BLaER1 (cell line): ENCODE results near the gene ADARB1.
A peak's percentile ranks its signal among the peaks of the same experiment; 100 is the strongest.

Experiments
- H3K27ac ChIP-seq: shearing (Covaris generic); formaldehyde crosslinking; 2 replicates; pipeline ENCODE4 v1.8.1; 2022
- H3K27me3 ChIP-seq: shearing (Covaris generic); formaldehyde crosslinking; 2 replicates; pipeline ENCODE4 v1.8.1; 2022
- H3K36me3 ChIP-seq: shearing (Covaris generic); formaldehyde crosslinking; 2 replicates; pipeline ENCODE4 v1.8.1; 2022
- H3K4me1 ChIP-seq: shearing (Covaris generic); formaldehyde crosslinking; 2 replicates; pipeline ENCODE4 v1.8.1; 2022
- H3K4me2 ChIP-seq: shearing (Covaris generic); formaldehyde crosslinking; 2 replicates; pipeline ENCODE4 v1.8.1; 2022
- H3K4me3 ChIP-seq: shearing (Covaris generic); formaldehyde crosslinking; 2 replicates; pipeline ENCODE4 v1.8.1; 2022
- H3K9ac ChIP-seq: shearing (Covaris generic); formaldehyde crosslinking; 2 replicates; pipeline ENCODE4 v1.8.1; 2022
- H3K9me3 ChIP-seq: shearing (Covaris generic); formaldehyde crosslinking; 2 replicates; pipeline ENCODE4 v1.8.1; 2022
- H4K20me1 ChIP-seq: shearing (Covaris generic); formaldehyde crosslinking; 2 replicates; pipeline ENCODE4 v1.8.1; 2022
- Cebpa-rat ChIP-seq: shearing (Covaris generic); IDR thresholded peaks from 2 replicates; pipeline ENCODE4 v1.8.1; 2022

Gene ADARB1

DNA sequence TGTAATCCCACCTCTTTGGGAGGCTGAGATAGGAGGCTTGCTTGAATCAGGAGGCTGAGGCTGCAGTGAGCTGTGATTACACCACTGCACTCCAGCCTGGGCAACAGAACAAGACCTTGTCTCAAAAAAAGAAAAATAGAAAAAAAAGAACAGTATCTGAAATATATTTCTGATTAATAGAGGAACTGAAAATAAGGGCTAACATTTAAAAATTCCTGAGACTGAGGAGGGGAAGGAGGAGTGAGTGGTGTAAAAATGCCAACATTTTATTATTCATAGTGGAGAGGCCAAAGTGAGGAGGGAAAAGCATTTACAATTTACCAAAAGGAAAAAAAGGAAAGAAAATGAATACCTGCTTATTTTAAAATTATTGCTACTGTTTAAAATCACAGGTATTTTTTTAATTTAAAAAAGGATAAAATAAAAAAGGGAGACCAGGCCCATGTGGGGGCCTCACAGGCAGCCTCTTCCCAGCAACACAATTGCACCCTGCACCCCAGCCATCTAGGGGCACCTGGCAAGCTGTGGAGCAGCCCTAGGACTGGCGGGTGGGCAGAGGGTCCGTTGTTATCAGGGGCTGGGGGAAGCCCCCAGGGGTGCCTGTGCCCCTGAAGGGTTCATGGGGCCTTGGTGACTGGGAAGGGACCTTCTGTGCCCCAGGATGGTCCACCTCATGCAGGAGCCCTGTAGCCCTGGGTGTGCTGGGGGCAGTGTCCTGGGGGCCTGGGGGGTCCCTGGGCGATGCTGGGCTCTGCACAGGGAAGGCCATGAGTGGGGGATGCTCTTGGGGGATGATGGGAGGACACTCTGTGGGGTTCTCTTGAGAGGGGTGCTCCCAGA lies 34.8 kb upstream of the ADARB1 start:
- peaks cover 3% of the 10 kb centered on the region; the same call in 1 of the 2 replicates for H3K27me3 ChIP-seq
- no peak overlapping the region for H3K9ac ChIP-seq

DNA sequence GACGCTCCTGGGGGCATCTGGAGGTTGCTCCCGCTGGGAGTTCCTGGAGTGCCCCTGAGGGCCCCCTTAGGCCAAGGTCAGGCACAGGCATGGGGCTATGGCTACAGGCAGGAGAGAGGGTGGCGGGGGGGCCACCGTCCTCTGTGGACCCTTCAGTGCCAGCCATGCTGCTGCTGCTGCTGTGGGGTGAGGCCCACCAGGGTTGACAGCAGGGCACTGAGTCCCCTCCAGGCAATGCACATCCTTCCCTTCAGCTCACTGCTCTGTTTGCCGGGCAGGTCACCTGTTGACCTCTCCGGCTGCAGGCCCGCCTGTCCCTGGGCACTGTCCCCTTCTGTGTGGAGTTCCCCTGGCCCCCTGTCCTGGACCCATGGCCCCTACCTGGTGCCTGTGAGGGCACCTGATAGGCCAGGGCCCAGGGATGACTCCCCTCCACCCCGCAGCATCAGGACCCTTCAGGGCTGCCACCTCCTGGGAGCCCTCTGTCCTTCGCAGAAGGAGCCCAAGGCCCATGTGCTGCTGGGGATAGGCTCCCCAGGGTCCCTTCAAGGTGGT lies 34.1 kb upstream of the ADARB1 start:
- Histone ChIP-seq H3K4me1 (peaks cover 52% of the 10 kb centered on the region), H3K9ac (no peak overlapping the region), H3K4me3 (no peak overlapping the region), H3K4me2 (peak overlapping the region; percentile 72), H3K36me3 (peaks cover 10% of the 10 kb centered on the region), H3K27ac (peak overlapping the region; percentile 38; the same call in 1 of the 2 replicates), H3K9me3 (peaks cover 36% of the 10 kb centered on the region), H4K20me1 (peaks cover 12% of the 10 kb centered on the region; the same call in 1 of the 2 replicates), H3K27me3 (peaks cover 3% of the 10 kb centered on the region; the same call in 1 of the 2 replicates)
- no peak for TF ChIP-seq Cebpa-rat

More for the DNA sequence above, 34.8 kb upstream of the ADARB1 start:
- Histone ChIP-seq H3K27ac (no peak overlapping the region), H3K4me2 (no peak overlapping the region; the same call in 1 of the 2 replicates), H4K20me1 (peaks cover 12% of the 10 kb centered on the region; the same call in 1 of the 2 replicates), H3K4me1 (peaks cover 52% of the 10 kb centered on the region), H3K9me3 (peaks cover 37% of the 10 kb centered on the region), H3K36me3 (peaks cover 16% of the 10 kb centered on the region), H3K4me3 (no peak overlapping the region)
- no peak for TF ChIP-seq Cebpa-rat

DNA sequence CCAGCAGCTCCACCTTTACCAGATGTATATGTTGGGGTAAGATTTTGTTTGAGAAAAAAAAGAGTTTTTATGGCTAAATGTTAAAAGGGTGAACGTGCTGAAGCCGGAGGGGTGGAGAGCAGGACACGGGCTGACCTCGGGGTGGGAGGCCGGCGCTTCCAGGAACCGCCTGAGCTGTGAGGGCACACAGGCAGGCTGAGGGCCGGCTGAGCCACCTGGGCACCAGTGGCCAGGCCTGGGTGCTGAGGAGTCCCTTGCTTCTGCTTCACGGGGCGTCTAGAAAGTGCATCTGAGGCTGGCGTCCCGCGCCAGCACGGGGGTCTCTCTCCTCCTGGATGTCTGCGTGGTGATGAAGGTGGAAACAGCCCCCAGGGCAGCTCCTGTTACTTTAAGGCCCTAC lies 33.6 kb upstream of the ADARB1 start:
- Histone ChIP-seq H3K27me3 (peaks cover 3% of the 10 kb centered on the region; the same call in 1 of the 2 replicates), H3K9me3 (peaks cover 36% of the 10 kb centered on the region), H3K4me3 (no peak overlapping the region), H4K20me1 (peaks cover 12% of the 10 kb centered on the region; the same call in 1 of the 2 replicates), H3K4me2 (peak overlapping the region; percentile 72), H3K4me1 (peaks cover 52% of the 10 kb centered on the region), H3K9ac (peak overlapping the region; percentile 45), H3K36me3 (peaks cover 8% of the 10 kb centered on the region; the same call in 1 of the 2 replicates), H3K27ac (peak overlapping the region; percentile 38; the same call in 1 of the 2 replicates)
- no peak for TF ChIP-seq Cebpa-rat

DNA sequence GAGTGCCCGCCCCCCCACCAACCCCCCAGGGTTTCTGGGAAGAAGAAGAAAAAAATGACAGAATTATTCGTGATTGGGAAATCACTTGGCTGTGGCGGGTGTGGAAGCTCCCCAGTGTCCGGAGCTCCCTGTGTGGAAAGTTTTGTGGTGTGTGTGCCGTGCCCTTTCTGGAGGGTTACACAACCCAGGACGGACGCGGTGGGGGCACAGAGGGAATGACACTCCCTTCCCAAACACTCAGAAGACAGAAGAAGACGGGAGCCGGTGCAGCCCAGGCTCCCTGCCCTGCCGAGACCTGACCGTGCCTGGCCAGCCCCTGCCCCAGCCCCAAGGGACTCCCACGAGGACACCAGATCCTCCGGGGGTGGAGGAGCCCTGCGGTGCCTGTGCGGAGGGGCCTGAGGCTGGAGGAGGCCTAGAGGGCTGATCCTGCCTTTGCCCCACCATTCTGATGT lies 33.0 kb upstream of the ADARB1 start:
- peak overlapping the region; percentile 72 for H3K4me2 ChIP-seq
- peaks cover 8% of the 10 kb centered on the region; the same call in 1 of the 2 replicates for H3K36me3 ChIP-seq
- no peak overlapping the region for H3K4me3 ChIP-seq
- peaks cover 36% of the 10 kb centered on the region for H3K9me3 ChIP-seq
- H3K9ac ChIP-seq, result peak overlapping the region; percentile 45
- peaks cover 12% of the 10 kb centered on the region; the same call in 1 of the 2 replicates for H4K20me1 ChIP-seq
- H3K27ac ChIP-seq, result no peak overlapping the region
- peaks cover 52% of the 10 kb centered on the region for H3K4me1 ChIP-seq
- peak; percentile 52; the same call in 1 of the 2 replicates for TF ChIP-seq Cebpa-rat
- H3K27me3 ChIP-seq, result peaks cover 3% of the 10 kb centered on the region; the same call in 1 of the 2 replicates

DNA sequence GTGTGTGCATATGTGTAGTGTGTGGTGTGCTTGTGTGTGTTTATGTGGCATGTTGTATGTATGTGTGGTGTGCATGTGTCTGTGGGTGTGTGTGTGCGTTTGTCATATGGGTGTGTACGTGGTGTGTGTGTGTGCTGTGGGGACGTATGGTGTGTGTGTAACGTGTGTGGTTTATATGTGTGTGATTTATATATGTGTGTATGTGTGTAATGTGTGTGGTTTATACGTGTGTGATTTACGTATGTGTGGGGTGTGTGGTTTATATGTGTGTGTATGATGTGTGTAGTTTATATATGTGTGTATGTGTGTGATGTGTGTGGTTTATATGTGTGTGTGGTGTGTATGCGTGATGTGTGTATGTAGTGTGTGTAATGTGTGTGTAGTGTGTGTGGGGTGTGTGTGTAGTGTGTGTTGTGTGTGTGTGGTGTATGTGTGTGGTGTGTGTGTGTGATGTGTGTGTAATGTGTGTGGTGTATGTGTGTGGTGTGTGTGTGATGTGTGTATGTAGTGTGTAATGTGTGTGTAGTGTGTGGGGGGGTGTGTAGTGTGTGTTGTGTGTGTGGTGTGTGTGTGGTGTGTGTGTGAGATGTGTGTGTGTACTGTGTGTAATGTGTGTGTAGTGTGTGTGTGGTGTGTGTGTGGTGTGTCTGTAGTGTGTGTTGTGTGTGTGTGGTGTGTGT lies 32.3 kb upstream of the ADARB1 start:
- Histone ChIP-seq H3K27ac (no peak overlapping the region), H3K9ac (no peak overlapping the region), H3K4me2 (peak overlapping the region; percentile 72), H4K20me1 (peaks cover 12% of the 10 kb centered on the region; the same call in 1 of the 2 replicates), H3K4me1 (peaks cover 52% of the 10 kb centered on the region), H3K9me3 (peaks cover 36% of the 10 kb centered on the region), H3K36me3 (peaks cover 3% of the 10 kb centered on the region; the same call in 1 of the 2 replicates), H3K27me3 (peaks cover 3% of the 10 kb centered on the region; the same call in 1 of the 2 replicates), H3K4me3 (no peak overlapping the region)
- no peak for TF ChIP-seq Cebpa-rat

DNA sequence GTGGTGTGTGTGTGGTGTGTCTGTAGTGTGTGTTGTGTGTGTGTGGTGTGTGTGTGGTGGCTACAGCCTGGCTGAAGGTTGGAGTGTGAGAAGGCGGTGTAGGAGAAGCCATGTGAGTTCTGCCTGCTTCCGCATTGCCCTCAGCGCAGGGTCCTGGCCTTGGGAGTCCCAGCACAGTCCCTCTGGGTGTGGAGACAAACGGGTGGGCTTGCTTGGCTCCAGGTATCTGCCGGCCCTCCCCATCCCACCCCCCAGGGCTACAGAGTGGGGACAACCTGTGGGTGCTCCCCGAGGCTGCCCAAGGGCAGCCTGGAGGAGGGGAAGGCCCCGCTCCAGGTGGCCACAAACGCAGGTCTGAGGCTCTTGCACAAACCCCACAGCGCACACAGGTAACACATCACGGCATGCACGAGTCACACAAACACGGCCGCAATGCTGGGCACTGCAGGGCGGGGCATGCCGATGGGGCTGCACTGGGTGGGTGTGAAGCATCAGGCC lies 31.7 kb upstream of the ADARB1 start:
- no peak for TF ChIP-seq Cebpa-rat
- Histone ChIP-seq H3K4me2 (peak overlapping the region; percentile 60), H3K4me1 (peaks cover 52% of the 10 kb centered on the region), H4K20me1 (peaks cover 12% of the 10 kb centered on the region; the same call in 1 of the 2 replicates), H3K27me3 (peaks cover 3% of the 10 kb centered on the region; the same call in 1 of the 2 replicates), H3K9ac (no peak overlapping the region), H3K36me3 (no peaks in the 10 kb centered on the region), H3K9me3 (peaks cover 36% of the 10 kb centered on the region), H3K27ac (no peak overlapping the region), H3K4me3 (no peak overlapping the region)

DNA sequence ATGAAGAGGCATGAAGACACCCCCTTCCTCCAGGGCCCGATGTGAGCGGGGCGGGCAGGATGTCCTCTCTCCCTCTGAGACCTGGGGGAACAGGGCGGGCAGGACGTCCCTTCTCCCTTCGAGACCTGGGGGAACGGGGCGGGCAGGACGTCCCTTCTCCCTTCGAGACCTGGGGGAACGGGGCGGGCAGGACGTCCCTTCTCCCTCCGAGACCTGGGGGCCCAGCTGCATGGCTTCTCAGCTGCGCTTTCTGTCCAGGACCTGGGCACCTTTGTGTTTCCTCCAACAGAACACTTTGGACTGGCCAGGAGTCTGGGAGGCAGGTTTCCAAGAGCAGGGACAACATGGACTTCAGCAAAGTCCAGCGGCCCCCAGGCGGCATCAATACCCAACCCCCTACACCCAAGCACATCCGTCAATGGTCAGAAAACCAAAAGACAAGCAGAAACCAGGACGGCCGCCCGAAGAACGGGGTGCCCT lies 30.8 kb upstream of the ADARB1 start:
- Histone ChIP-seq H3K27me3 (peaks cover 3% of the 10 kb centered on the region; the same call in 1 of the 2 replicates), H3K4me2 (peak overlapping the region; percentile 60), H3K4me1 (peaks cover 52% of the 10 kb centered on the region), H3K36me3 (no peaks in the 10 kb centered on the region), H3K4me3 (no peak overlapping the region), H3K27ac (no peak overlapping the region), H3K9me3 (peaks cover 36% of the 10 kb centered on the region), H4K20me1 (peaks cover 12% of the 10 kb centered on the region; the same call in 1 of the 2 replicates), H3K9ac (no peak overlapping the region)
- TF ChIP-seq Cebpa-rat, result no peak

DNA sequence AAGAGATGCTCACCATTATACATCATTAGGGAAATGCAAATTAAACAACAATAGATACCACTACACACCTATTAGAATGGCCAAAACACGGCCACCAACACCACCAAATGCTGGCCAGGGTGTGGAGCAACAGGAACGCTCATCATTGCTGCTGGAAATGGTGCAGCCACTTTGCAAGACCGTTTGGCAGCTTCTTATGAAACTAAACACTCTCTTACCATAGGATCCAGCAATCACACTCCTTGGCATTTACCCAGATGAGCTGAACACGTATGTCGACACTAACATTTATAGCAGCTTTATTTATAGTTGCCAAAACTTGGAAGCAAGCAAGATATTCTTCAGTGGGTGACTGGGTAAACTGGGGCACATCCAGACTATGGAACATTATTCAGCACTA lies 28.9 kb upstream of the ADARB1 start:
- Histone ChIP-seq H3K9me3 (peaks cover 36% of the 10 kb centered on the region), H3K27me3 (peaks cover 3% of the 10 kb centered on the region; the same call in 1 of the 2 replicates), H3K4me1 (peaks cover 35% of the 10 kb centered on the region), H3K36me3 (no peaks in the 10 kb centered on the region), H3K9ac (no peak overlapping the region), H3K27ac (no peak overlapping the region), H3K4me3 (no peak overlapping the region), H4K20me1 (peaks cover 4% of the 10 kb centered on the region; the same call in 1 of the 2 replicates), H3K4me2 (no peak overlapping the region)
- TF ChIP-seq Cebpa-rat, result no peak

DNA sequence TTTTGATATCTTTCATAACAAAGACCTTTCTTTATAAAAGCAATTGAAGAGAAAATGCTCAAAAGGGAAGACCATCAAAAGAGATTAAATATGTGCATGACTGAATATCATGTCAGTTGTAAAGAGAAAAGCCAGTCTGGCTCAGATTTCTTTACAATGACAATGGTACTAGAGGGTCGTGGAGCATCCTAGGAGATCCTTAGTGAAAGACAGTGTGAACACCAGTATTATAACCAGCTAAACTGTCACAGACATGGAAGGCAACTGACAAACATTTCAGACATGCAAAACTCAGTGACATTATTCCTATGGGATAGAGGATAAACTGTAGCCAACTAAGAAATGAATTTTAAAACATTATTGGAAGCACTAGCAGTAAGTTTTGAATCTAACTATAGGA lies 27.1 kb upstream of the ADARB1 start:
- H3K4me2 ChIP-seq, result no peak overlapping the region
- no peak overlapping the region for H3K27ac ChIP-seq
- no peaks in the 10 kb centered on the region for H4K20me1 ChIP-seq
- H3K9ac ChIP-seq, result no peak overlapping the region
- TF ChIP-seq Cebpa-rat, result no peak
- peaks cover 24% of the 10 kb centered on the region for H3K4me1 ChIP-seq
- peaks cover 3% of the 10 kb centered on the region; the same call in 1 of the 2 replicates for H3K27me3 ChIP-seq
- no peak overlapping the region for H3K4me3 ChIP-seq
- peaks cover 36% of the 10 kb centered on the region for H3K9me3 ChIP-seq
- no peaks in the 10 kb centered on the region for H3K36me3 ChIP-seq
